Epidermal melanocyte (primary cell): ENCODE data around the gene USHBP1.
"Not testable (repeated sequence)": the region's sequence is repeated elsewhere in the genome, so short reads cannot be mapped to it uniquely, and the experiment has no call there.

Experiments used
- DNase-seq: peaks from one replicate; pipeline ENCODE4 v3.0.0; 2011; ENCODE audit warnings: low spot score; ENCODE audit not compliant: insufficient read length

Gene USHBP1

GRCh38 chr19:17295551-17295950 lies 31.0 kb upstream of the USHBP1 start:
- DNase-seq = not testable (repeated sequence)

DNA sequence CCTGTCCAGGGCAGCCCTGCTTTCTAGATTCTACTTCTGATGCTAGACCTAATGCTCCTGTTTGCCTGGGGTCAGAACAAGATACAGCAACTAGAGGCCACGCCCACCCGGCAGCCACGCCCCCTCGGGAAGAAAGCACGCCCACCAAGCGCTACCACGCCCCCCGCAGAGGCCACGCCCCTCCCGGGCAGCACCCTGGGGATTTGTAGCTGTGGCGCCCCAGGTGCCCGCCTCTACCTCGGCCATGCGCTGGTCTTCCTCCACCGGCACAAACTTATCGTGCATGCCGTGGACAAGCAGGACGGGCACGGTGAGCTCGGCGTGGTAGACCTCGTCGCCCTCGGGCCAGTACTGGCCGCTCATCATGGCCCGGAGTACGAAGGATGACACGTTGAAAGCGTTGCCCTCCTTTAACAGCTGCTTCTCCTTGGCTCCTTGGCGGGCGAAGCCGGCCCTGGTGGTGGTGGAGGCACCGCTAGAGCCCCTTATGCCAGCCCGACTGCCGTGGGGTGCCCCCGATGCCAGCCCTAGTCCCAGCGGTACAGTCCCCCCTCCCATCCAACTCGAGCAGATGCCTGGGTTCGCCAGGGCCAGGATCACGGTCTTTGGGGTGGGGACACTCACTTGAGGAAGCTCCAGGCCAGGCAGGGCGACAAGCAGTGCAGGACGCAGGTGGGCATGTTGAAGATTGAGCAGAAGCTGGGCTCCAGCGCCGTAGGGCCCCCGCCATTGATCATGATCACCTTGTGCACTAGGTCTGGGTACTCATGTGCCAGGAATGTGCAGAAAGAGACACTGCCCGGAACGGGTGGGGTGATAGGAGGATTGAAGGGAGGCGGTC lies 29.7 kb upstream of the USHBP1 start:
- no peak for DNase-seq

- DNase-seq = no peak
Observed at GRCh38 chr19:17293605-17294004, 29.1 kb upstream of the USHBP1 start.

DNA sequence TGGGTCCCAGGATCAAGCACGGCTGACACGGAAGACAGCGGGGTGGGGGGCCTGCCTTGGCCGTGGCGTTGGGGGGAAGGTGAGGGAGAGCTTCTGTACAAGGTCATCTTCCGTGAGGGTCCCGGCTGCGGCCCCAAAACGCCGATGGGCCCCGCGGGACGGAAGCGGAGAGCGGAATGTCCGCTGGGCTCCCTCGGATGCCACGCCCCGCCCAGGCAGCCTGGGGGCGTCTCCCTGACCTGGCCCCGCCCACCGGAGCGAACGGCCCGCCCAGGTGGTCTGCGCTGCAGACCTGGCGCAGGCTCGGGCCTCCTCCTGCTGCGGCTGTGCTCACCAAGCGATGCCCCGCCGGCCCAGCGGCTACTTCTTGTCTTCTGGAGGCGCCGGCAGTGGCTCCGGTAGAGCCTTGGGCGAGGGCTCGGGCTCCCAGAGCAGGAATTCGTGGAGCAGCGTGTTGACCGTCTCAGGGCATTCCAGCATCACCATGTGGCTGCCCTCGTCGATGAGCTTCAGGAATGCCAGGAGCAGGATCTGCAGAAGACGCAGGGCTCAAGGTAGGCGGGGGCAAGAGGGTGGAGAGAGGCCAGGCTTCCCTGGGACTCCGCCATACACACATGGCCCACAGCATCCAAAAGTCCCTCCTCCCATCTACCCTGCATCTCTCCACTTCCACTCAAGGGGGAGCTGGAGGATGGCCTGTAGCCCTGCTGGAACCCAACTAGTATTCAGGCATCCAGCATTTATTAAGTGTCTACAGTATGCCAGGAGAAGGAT lies 27.9 kb upstream of the USHBP1 start:
- DNase-seq = peak; percentile 99

- DNase-seq = peak; percentile 94
Observed at GRCh38 chr19:17289489-17289888, 24.9 kb upstream of the USHBP1 start.

DNA sequence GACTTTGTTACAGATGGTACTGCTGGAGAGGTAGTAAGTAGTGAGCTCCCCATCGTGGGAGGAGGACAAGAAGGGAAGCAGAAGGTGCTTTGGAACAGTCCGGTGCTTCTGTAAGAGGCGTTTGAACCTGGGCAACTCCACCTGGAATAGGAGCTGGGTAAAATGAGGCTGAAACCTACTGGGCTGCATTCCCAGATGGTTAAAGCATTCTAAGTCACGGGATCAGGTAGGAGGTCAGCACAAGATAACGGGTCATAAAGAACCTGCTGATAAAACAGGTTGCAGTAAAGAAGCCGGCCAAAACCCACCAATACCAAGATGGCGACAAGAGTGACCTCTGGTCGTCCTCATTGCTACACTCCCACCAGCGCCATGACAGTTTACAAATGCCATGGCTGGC lies 22.2 kb upstream of the USHBP1 start:
- DNase-seq = no peak

DNA sequence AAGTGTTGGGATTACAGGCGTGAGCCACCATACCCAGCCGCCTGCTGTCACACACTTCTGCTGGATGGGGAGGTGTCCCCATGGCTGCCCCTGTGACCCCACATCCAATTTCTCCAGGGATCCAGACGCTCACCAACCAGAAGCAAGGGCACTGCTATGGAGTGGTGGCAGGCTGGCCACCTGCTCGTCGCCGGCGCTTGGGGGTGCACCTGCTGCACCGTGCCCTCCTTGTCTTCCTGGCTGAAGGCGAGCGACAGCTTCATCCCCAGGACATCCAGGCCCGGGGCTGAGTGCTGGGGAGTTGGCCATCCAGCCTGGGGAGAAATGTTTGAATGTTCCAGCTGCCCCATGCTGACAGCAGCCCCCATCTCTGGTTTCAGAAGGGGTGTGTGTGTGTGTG lies 21.7 kb upstream of the USHBP1 start:
- DNase-seq = no peak

GRCh38 chr19:17285415-17286135 lies 21.0 kb upstream of the USHBP1 start:
- DNase-seq = no peak

DNA sequence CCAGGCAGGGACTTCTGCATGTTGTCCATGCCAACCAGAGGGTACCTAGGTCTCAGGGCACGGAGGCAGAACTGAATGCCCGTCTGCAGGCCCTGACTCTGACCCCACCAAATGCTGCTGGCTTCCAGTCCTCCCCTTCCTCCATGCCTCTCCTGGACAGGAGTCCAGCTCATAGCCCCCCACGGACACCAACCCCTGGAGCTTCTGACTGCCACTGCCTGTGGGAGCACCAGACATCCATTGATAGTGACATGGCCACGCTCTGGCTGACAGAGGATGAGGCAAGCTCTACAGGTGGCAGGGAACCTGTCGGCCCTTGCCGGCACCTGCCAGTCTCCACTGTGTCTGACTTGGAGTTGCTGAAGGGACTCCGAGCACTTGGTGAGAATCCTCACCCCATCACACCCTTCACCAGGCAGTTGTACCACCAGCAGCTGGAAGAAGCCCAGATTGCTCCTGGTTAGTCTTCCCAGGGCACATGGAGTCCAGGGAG lies 19.0 kb upstream of the USHBP1 start:
- DNase-seq = no peak

GRCh38 chr19:17282488-17283125 lies 18.1 kb upstream of the USHBP1 start:
- peak; percentile 83 for DNase-seq

DNA sequence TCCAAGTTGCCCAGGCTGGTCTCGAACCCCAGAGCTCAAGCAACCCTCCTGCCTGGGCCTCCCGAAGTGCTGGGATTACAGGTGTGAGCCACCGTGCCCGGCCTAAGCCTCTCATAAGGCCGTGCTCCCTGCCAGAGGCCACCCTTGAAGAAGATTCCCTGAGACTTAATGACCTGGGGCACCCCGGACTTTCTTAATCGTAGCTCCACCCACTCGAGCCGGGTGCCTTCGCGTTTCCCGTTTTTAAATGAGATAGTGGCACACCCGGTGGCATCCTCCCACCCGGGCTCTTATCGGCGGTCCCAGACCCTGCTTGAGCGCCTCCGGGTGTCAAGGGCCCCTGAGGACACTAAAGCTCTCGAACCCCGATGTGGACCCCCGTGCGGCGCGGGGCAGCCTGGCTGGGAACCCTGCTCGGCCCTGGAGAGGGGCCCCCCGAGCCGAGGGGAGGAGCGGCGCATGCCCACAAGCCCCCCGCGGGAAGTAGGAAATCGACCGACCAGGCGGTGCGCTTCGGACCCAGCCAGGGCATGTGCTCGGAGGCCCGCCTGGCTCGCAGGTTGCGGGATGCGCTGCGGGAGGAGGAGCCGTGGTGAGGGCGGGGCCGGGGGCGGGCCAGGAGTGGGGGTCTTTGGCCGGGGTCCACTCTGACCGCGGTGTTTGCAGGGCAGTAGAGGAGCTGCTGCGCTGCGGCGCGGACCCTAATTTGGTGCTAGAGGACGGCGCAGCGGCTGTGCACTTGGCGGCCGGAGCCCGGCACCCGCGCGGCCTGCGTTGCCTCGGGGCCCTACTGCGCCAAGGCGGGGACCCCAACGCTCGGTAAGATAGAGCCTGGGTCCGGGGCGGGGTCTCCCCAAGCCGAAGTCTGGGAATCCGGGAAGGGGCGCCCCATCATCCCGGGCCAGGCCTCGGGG lies 17.1 kb upstream of the USHBP1 start, which contains the start of gene ANKLE1:
TSS of gene ANKLE1 (plus strand) at position 511 of the 914 bp plus-strand sequence. CDS start at position 531, 20 bp downstream.
- no peak for DNase-seq

DNA sequence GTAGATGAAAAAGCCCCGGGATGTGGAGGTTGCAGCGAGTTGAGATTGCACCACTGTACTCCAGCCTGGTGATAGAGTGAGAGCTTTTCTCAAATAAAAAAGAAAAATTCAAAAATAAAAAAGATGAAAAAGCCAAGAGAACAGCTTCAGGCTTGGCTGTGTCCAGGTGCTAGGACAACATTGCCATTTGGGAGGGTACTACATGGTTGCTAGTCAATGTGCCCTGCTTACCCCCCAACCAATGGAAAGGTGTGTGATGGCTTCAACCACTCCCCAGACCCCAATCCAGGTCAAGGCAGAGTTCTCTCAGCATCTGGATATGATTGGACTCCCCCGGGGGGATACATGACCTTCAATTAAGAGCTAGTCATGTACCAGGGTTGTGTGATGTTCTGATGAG lies 14.9 kb upstream of the USHBP1 start:
- no peak for DNase-seq

- DNase-seq = no peak
Observed at GRCh38 chr19:17275441-17276175, 11.1 kb upstream of the USHBP1 start.

DNA sequence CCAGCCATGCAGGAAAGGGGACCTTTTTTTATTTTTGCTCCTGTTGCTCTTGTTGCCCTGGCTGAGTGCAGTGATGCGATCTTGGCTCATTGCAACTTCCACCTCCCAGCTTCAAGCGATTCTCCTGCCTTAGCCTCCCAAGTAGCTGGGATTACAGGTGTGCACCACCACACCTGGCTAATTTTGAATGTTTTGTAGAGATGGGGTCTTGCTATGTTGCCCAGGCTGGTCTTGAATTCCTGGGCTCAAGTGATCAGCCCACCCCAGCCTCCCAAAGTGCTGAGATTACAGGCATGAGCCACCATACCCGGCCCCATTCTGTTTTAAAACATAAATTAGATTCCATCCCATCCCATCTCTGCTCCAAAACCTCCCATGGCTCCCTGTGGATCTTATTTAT lies 10.3 kb upstream of the USHBP1 start:
- not testable (repeated sequence) for DNase-seq

DNA sequence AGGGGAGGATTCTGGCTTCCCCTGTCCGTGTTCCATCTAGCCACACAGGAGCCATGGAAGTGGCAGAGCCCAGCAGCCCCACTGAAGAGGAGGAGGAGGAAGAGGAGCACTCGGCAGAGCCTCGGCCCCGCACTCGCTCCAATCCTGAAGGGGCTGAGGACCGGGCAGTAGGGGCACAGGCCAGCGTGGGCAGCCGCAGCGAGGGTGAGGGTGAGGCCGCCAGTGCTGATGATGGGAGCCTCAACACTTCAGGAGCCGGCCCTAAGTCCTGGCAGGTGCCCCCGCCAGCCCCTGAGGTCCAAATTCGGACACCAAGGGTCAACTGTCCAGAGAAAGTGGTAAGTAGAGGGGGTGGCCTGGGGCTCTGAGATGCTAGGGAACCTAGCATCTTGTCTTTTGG lies 4.2 kb upstream of the USHBP1 start:
- DNase-seq = no peak

DNA sequence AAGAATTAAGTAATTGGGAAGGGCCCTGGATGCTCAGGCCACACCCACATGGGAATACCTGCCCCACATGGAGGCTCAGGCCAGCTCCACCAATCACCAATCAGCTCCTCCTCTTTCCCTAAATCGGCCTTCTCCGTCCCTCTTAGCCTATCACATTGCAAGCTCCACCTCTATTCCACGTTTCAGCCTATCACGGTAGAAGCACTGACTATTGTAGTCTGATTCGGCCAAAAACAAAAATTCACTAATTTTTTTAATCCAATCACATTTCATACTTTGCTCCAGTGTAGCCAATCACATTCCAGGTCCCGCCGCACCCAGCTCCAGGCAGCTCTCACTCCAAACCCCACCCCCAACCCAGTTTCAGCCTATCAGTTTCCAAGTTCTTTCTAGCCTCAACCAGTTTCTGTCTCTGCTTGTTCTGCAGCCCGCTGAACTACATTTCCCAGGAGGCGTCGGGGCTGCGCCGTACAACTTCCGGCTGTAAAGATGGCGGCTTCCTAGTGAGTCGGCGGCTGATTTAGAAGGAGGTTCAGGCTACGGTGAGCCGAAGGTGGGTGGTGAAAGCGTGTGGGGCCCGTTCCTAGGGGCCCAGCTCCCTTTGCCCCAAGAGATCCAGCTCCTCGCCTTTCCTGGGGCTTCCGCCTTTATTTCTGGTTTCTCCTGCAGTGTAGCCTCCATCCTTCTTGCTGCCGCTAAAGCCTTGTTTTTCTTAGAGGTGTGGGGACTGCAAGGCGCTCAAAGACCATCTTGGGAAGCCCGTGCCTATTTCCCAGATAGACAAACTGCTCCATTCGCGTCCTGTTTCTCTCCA lies 2.6 kb upstream of the USHBP1 start, which contains the start of gene BABAM1:
TSS of gene BABAM1 (plus strand) at position 469 of the 814 bp plus-strand sequence. CDS start 1,364 bp downstream, outside the sequence.
- DNase-seq = peak; percentile 100

GRCh38 chr19:17266589-17266974 lies 2.0 kb upstream of the USHBP1 start:
- DNase-seq = no peak

DNA sequence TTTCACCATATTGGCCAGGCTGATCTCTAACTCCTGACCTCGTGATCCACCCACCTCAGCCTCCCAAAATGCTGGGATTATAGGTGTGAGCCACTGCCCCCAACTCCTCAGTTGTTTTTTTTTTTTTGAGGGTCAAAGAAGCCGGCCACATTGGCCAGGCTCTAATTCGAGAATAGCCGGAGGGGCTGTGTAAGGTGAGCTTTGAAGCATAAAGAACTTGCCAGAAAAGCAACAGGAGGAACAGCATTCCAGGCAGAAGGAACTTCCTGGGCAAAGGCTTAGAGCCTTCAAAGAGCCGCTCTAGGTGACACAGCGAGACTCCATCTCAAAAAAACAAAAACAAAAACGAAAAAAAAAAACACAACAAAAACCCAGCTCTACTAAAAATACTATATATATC lies 1.5 kb upstream of the USHBP1 start:
- no peak for DNase-seq
